Subcutaneous adipose tissue (tissue), 4 donors: ENCODE measurements around the gene RCAN2. TPM values are rescaled to one million over a fixed set of nuclear protein-coding genes. Genes with fewer than 3 reads are reported as not detected.

Experiments used
- CTCF ChIP-seq: fragments of 450-650 bp; IDR thresholded peaks from one replicate; pipeline ENCODE4 v1.5.1; 2016; ENCODE audit warnings: low read depth, mild to moderate bottlenecking, control low read depth, antibody characterized with exemption, moderate library complexity
- total RNA-seq, 4 donors: library from RNA; depleted of rRNA; stranded (reverse); fragments of >200 nt; gene quantifications; one replicate each; pipeline ENCODE4 v1.1.0, GENCODE V29; 2016

The RCAN2 gene
- total RNA-seq, 4 donors from 2014 or later = 8.8 to 17.2 (median 13.7) TPM

DNA sequence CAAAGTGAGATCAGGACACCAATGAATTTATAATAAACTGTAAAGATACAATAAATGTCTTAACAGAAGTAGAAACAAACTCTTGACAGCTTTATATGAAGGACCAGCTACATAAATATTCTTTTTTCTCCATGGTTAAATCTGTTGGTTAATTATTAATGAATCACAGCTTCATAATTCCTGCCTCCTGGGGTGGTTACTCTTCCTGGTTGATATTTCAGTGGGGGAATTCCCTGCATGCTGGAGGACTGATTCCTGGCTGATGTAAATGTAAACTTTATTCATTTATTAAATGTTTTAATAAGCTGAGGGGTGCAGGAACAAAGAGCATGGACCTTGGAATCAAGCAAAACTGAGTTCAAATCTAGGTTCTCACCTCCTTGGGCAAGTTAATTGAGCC, 16.2 kb upstream of the RCAN2 start:
- no peak for TF ChIP-seq CTCF

GRCh38 chr6:46505693-46506512, 14.7 kb upstream of the RCAN2 start:
- no peak for TF ChIP-seq CTCF

GRCh38 chr6:46504242-46504641, 13.0 kb upstream of the RCAN2 start:
- TF ChIP-seq CTCF = no peak

GRCh38 chr6:46502486-46503119, 11.4 kb upstream of the RCAN2 start:
- no peak for TF ChIP-seq CTCF

GRCh38 chr6:46501136-46502089, 10.2 kb upstream of the RCAN2 start:
- TF ChIP-seq CTCF = no peak

DNA sequence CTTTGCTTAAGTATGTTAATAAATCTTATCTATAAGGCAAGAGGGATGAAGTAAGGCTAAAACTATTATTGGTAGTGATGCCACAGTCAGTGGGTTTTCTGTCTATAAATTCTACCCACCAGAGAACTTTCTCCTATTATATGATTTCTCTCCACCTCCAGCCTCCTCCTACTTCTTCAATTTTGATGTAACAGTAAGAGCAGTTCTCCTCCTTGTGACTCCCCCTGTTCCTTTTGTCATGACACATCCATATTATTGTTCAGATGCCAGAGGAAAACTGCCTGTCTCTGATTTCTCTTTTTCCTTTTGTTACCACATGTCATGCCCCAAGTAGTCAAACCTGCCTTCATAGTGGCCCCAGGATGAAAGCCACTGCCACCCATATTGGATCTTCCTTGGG, 9.1 kb upstream of the RCAN2 start:
- no peak for TF ChIP-seq CTCF
